ENCODE data around the gene YY1.
A peak's percentile ranks its signal among the peaks of the same experiment; 100 is the strongest.
"Not testable (repeated sequence)": the region's sequence is repeated elsewhere in the genome, so short reads cannot be mapped to it uniquely, and the experiment has no call there.

The YY1 gene

DNA sequence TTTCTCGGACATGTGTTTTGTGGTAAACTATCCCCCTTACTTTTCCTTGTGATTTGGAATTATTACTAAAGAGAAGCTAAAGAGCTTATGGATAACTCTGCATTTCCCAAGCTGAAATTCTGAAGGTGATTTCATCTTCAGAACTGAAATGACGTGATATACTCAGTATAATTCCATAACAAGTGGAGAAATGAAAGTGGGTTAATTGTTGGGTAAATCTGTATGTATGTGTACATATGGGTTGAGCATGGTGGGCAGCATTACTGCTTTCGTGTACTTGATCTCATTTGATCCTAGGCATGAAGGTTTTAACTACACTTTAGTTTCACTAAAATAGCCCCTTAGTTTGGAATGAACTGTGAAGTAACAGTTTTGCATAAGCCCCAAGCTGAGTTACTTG lies 4.1 kb downstream of the YY1 start:
- DNase-seq (ENCODE audit: low spot score), result no peak

- DNase-seq (ENCODE audit: low spot score), result peak; percentile 57
Observed at GRCh38 chr14:100246809-100247428, 8.0 kb downstream of the YY1 start.

DNA sequence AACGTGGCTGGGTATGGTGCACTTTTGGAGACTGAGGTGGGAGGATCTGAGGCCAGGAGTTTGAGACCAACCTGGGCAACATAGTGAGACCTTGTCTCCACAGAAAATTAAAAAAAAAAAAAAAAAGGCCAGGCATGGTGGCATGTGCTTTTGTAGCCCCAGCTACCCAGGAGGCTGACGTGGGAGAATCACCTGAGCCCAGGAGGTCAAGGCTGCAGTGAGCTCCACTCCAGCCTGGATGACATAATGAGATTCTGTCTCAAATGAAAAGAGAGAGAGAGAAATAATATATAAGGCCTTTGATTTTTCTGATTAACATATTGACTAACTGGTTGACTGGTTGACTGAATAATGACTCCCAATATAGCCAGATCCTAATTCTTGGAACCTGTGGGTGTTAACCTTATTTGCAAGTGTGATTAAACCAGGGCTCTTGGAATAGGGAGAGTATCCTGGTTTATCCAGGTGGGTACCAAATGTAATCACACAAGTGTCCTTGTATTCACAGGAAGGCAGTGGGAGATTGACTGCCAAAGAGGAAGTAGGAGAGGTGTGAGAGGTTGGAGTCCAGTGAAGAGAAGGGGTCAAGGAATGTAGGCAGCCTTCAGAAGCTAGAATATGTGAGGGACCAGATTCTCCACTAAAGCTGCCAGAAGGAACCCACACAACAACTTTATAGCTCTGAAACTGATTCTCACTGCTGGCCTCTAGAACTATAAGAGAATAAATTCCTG lies 12.0 kb downstream of the YY1 start:
- DNase-seq (ENCODE audit: low spot score), result no peak

- no peak for DNase-seq (ENCODE audit: low spot score)
Observed at GRCh38 chr14:100252684-100253083, 13.7 kb downstream of the YY1 start.

DNA sequence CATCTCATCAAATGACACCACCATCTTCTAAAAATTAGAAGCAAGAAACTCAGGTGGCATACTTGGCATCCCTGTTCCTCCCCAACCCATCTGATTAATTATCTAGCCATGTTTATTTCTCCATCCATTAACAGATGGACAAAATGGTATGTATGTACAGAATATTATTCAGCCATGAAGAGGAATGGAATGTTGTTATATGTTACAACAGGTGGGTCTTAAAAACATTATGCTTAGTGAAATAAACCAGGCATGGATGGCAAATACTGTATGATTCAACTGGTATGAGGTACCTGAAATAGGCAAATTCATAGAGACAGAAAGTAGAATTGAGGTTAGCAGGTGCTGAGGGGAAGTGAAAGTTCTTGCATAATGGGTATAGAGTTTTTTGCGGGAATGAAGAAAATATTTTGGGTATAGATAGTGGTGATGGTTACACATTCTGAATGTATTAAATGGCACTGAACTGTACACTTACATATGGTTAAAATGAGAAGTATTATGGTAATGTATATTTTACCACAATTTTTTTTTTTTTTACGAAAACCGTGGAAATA lies 17.5 kb downstream of the YY1 start:
- DNase-seq (ENCODE audit: low spot score), result no peak

DNA sequence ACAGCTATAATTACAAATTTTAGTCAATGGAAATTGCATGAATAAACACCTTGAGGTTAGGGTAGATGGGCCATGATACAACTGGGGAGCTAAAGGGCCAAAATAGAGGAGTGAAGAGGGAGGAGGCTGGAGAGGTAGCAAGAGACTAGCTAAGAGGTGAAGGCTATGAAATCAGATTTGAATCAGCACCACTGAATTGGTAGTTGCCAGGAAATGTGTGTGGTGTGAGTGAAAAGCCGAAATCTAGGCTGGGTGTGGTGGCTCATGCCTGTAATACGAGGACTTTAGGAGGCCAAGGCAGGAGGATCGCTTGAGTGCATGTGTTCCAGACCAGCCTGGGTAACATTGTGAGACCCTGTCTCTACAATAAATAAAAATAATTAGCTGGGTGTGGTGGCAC lies 22.7 kb downstream of the YY1 start:
- no peak for DNase-seq (ENCODE audit: low spot score)

DNA sequence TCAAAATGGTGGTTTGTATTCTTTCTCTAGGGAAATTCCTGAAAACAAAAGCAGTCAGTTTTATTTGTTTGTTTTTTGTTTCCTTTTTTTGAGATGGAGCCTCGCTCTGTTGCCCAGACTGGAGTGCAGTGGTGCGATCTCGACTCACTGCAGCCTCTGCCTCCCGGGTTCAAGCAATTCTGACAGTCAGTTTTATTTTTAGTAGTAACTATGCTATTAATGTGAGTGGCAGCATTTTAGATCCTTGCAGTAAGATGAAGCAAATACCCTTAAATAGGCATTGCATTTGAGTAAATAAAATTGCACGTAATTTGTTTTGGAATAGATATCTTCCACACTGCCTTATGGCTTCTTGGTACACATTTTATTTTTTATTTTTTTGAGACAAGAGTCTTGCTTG lies 23.6 kb downstream of the YY1 start:
- no peak for DNase-seq (ENCODE audit: low spot score)

DNA sequence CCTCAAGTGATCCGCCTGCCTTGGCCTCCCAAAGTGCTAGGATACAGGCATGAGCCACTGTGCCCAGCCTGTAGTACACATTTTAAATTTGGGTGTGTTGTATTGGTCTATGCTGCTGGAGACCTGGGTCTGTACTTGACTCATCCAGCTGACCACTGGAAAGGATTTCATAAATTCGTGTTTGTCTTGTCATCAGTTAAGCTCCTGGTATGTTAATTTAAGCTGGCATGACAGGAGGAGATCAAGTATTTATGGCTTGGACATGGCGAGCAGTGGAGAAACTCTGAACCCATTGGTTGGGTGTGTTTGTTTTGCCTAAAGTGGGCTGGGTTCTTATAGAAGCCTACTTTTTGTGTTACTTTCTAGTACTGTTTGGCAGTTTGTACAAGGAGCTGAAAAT lies 24.2 kb downstream of the YY1 start:
- no peak for DNase-seq (ENCODE audit: low spot score)

- no peak for DNase-seq (ENCODE audit: low spot score)
Observed at GRCh38 chr14:100267990-100268389, 29.0 kb downstream of the YY1 start.

DNA sequence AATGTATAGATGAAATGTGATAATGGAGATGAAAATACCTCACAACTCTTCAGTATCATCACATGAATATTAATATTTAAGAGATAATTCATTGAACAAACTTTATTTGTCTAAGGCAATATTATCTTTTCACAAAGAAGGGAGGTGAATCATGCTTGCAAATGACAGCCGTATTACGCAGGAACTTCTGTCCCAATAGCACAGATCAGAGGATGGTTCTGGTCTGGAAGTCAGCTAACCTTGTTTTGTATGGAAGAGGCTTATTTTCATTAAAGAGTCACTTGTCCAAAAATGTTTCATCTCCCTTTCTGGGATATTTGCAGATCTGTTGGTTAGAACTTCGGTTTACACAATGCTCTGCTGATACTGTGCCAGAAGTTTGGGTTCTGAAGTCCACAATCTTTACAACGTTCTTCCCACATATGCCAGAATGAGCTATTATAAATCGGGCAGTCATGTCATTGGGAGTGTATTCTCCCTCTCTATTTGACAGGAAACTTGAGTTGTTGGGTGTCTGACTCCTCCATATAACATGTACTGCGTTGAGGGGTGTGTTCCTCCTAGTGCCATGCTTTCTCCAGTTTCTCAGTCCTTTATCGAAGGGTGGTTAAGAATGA lies 29.8 kb downstream of the YY1 start:
- DNase-seq (ENCODE audit: low spot score), result no peak

- no peak for DNase-seq (ENCODE audit: low spot score)
Observed at GRCh38 chr14:100271247-100271939, 32.4 kb downstream of the YY1 start.

- no peak for DNase-seq (ENCODE audit: low spot score)
Observed at GRCh38 chr14:100274250-100274649, 35.3 kb downstream of the YY1 start.

GRCh38 chr14:100275214-100275613 lies 36.3 kb downstream of the YY1 start:
- no peak for DNase-seq (ENCODE audit: low spot score)

DNA sequence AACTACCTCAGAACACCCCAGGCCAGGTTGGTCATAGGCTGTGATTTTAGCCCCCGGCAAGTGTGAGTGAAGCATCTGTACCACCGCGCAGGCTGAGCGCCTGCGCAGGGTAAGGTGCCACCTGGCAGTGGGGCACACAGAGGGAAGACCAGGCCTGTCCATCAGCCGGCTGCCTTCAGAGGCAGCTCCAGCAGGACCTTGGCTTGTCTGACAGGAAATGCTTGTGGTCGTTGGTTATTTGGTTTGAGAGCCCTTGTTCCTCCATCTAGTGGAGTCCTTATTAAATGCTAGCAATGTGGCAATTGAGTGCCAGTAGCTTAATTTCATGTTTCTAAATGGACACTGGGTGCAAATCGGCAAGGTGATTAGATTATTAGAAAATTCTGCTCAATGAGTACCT lies 39.8 kb downstream of the YY1 start:
- DNase-seq (ENCODE audit: low spot score), result no peak

DNA sequence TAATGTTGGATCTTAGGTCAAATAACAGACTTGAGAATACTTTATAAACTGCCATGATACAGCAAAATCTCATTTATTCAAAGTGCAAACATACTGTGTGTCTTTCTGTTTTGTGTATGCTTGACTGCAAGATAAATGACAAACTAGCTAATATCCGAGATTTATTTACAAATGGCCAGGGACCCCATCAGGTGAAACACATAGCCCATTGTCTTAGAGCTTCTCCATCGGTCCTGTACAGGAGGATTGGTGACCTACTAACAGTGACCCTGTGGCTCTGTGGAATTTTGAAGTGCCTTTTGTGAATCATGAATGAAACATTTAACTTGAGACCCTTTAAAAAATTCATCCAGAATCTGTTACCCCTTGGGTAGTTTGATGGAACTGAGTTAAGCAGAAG lies 40.2 kb downstream of the YY1 start:
- DNase-seq (ENCODE audit: low spot score), result no peak

DNA sequence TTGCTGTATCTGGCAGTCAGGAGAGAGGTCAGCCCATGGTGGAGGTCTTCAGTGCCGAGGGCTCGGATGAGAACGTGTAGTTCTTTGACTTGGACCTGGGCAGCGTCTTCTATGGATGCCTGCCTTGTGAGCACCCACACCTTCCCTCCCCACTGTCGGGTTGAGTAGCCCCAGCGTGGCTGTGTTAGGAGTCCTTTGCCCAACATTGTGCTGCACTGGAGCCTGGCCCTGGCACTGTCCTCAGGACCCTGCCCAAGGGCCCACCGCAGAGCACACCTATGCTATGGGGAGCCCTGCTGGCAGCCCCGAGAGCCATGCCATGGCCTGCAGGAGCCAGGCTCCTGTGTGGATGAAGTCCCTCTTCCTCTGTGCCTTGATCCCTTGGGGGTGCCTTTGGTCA lies 40.6 kb downstream of the YY1 start:
- DNase-seq (ENCODE audit: low spot score), result no peak

DNA sequence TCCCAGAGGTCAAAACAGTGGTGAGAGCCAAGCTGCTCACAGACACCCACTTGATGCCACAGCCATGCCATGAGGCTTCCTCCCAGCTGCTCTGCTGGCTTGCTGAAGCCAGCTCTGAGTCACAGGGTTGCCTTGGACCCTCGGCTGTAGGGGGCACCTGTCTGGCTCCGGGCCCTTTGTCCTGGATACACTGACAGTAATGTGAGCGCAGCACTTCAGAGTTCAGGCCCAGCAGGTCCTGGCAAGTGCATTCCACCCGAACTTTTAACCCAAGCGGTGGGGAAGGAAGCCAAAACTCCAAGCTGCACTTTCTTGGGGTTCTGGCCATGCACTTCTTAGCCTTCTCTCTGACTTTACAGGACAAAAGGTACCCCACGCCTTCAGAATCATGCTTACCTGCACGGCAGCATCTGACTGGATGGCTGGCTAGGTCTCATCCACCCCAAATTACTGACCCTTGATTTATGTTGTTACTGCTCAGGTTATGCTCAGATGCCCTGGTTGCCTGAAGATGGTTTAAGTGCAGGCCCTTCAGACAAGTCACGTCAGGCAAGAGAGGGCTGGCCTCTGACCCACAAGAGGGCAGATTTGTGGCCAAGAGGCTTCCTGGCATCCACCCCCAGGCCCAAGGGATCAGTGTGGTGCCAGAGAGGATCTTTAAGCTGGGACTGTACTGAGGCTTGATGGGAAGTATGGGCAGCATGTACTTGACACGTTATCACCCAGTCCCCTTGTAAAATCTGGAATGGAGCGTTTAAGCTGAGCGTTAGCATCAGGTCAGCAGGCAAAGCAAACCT lies 42.5 kb downstream of the YY1 start:
- DNase-seq (ENCODE audit: low spot score), result no peak

- no peak for DNase-seq (ENCODE audit: low spot score)
Observed at GRCh38 chr14:100282083-100282350, 43.1 kb downstream of the YY1 start.

DNA sequence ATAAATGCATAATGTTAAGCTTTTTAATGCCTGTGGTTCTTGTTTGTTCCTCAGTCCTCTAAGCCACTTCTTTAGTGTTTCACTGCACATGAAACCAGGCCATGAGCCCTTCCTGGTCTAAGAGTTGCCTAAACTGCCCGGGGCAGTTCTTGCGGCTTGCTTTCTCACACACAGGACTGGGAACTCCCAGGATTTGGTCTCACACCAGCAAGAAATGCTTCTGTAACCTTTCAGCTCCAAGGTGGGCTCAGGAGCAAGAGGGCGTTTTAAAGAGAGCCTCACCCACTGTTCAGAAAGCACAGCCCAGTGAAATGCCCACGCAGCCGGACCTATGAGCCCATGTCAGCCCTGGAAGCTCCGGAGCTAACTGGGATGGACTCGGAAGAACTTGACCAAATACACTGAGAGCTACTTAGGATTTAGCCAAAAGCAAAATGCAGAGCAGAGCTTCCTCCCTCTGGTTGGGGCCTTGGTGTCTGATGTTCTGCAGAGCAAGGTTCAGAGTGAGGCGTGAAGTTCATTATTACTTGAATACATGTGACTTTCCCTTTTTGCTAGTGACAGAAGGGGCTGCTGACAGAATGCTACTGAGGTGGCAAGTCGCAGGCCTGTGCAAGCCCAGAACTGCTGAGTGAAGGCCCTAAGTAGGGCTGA lies 43.9 kb downstream of the YY1 start:
- DNase-seq (ENCODE audit: low spot score), result no peak

GRCh38 chr14:100283436-100283835 lies 44.5 kb downstream of the YY1 start:
- DNase-seq (ENCODE audit: low spot score), result not testable (repeated sequence)

All from COLO829 (cell line).